H9 (cell line): ENCODE measurements around the gene GNB1L. TPM values are rescaled to one million over a fixed set of nuclear protein-coding genes. Genes with fewer than 3 reads are reported as not detected.

ENCODE experiments used
- DNase-seq: peaks from one replicate; pipeline ENCODE4 v3.0.0-alpha.2; 2017
- H2AFZ ChIP-seq: one replicate; pipeline ENCODE4 v1.6.1; 2013; ENCODE audit warnings: mild to moderate bottlenecking, low read length, control low read depth, moderate library complexity
- H2AK5ac ChIP-seq: 2 replicates; pipeline ENCODE4 v1.6.1; 2013; ENCODE audit warnings: low read length, control low read depth, mixed read lengths; ENCODE audit not compliant: insufficient read length
- H2BK120ac ChIP-seq: one replicate; pipeline ENCODE4 v1.6.1; 2013; ENCODE audit warnings: low read depth, mild to moderate bottlenecking, low read length, control low read depth, inconsistent platforms; ENCODE audit not compliant: poor library complexity, severe bottlenecking
- H2BK12ac ChIP-seq: 2 replicates; pipeline ENCODE4 v1.6.1; 2013; ENCODE audit warnings: low read length, control low read depth, mixed read lengths, low read depth; ENCODE audit not compliant: insufficient read length
- H2BK15ac ChIP-seq: 2 replicates; pipeline ENCODE4 v1.6.1; 2013; ENCODE audit warnings: low read depth, low read length, control low read depth
- H2BK20ac ChIP-seq: one replicate; pipeline ENCODE4 v1.6.1; 2013; ENCODE audit warnings: low read depth, mild to moderate bottlenecking, low read length, control low read depth, inconsistent platforms; ENCODE audit not compliant: poor library complexity, severe bottlenecking
- H2BK5ac ChIP-seq: 2 replicates; pipeline ENCODE4 v1.6.1; 2013; ENCODE audit warnings: low read length, control low read depth, mixed read lengths; ENCODE audit not compliant: insufficient read length
- H3K14ac ChIP-seq: 2 replicates; pipeline ENCODE4 v1.6.1; 2013; ENCODE audit warnings: low read length, control low read depth; ENCODE audit not compliant: insufficient read depth
- H3K18ac ChIP-seq: 2 replicates; pipeline ENCODE4 v1.6.1; 2013; ENCODE audit warnings: low read depth, mild to moderate bottlenecking, mixed read lengths, low read length, control low read depth; ENCODE audit not compliant: insufficient read length
- H3K23ac ChIP-seq: 2 replicates; pipeline ENCODE4 v1.6.1; 2013; ENCODE audit warnings: low read length, control low read depth, mixed read lengths, low read depth; ENCODE audit not compliant: insufficient read length
- H3K23me2 ChIP-seq: 2 replicates; pipeline ENCODE4 v1.6.1; 2013; ENCODE audit warnings: low read depth, mild to moderate bottlenecking, mixed read lengths, low read length, control low read depth; ENCODE audit not compliant: insufficient read length, poor library complexity, severe bottlenecking
- H3K27ac ChIP-seq: 2 replicates; pipeline ENCODE4 v1.5.1; 2013; ENCODE audit warnings: low read length, control low read depth, mixed read lengths, low read depth; ENCODE audit not compliant: insufficient read length
- H3K27me3 ChIP-seq: 2 replicates; pipeline ENCODE4 v1.6.1; 2013; ENCODE audit warnings: low read length, control low read depth, inconsistent platforms; ENCODE audit not compliant: insufficient read depth
- H3K4ac ChIP-seq: 2 replicates; pipeline ENCODE4 v1.6.1; 2013; ENCODE audit warnings: low read depth, mild to moderate bottlenecking, control low read depth, inconsistent platforms, low read length, moderate library complexity
- H3K4me1 ChIP-seq: 2 replicates; pipeline ENCODE4 v1.6.1; 2013; ENCODE audit warnings: low read length, control low read depth, inconsistent platforms; ENCODE audit not compliant: insufficient read depth
- H3K4me2 ChIP-seq: 2 replicates; pipeline ENCODE4 v1.6.1; 2013; ENCODE audit warnings: low read length, control low read depth, mixed read lengths; ENCODE audit not compliant: insufficient read length, insufficient read depth
- H3K56ac ChIP-seq: 2 replicates; pipeline ENCODE4 v1.6.1; 2013; ENCODE audit warnings: low read depth, mild to moderate bottlenecking, mixed read lengths, low read length, control low read depth; ENCODE audit not compliant: insufficient read length
- H3K79me1 ChIP-seq: 2 replicates; pipeline ENCODE4 v1.6.1; 2013; ENCODE audit warnings: low read depth, mild to moderate bottlenecking, moderate library complexity, low read length, control low read depth, inconsistent platforms; ENCODE audit not compliant: insufficient read depth, poor library complexity, severe bottlenecking
- H3K79me2 ChIP-seq: 2 replicates; pipeline ENCODE4 v1.6.1; 2013; ENCODE audit warnings: low read length, control low read depth, inconsistent platforms; ENCODE audit not compliant: insufficient read depth
- H3K9ac ChIP-seq: 2 replicates; pipeline ENCODE4 v1.6.1; 2013; ENCODE audit warnings: low read length, control low read depth, mixed read lengths; ENCODE audit not compliant: insufficient read length; ENCODE audit errors: extremely low read depth
- H3K9me3 ChIP-seq: one replicate; pipeline ENCODE4 v1.6.1; 2013; ENCODE audit warnings: low read depth, low read length, inconsistent platforms; ENCODE audit not compliant: control insufficient read depth
- H3T11ph ChIP-seq: one replicate; pipeline ENCODE4 v1.6.1; 2013; ENCODE audit warnings: mild to moderate bottlenecking, low read length, control low read depth, inconsistent platforms
- H4K20me1 ChIP-seq: one replicate; pipeline ENCODE4 v1.6.1; 2013; ENCODE audit not compliant: control insufficient read depth, insufficient read length, insufficient read depth
- H4K5ac ChIP-seq: 2 replicates; pipeline ENCODE4 v1.6.1; 2013; ENCODE audit warnings: low read depth, mild to moderate bottlenecking, mixed read lengths, low read length, control low read depth; ENCODE audit not compliant: insufficient read length
- H4K8ac ChIP-seq: replicated peaks from 2 replicates; pipeline ENCODE4 v1.6.1; 2013; ENCODE audit warnings: low read length, control low read depth, mixed read lengths, low read depth; ENCODE audit not compliant: insufficient read length
- H4K91ac ChIP-seq: 2 replicates; pipeline ENCODE4 v1.6.1; 2013; ENCODE audit warnings: low read depth, mild to moderate bottlenecking, moderate library complexity, mixed read lengths, low read length, control low read depth; ENCODE audit not compliant: insufficient read length
- H3K27ac Mint-ChIP-seq, 3 experiments: 2 replicates in 2 of 3; 3 replicates in 1 of 3; pipeline ENCODE4 v1.8.0; 2020 to 2021; ENCODE audit warnings: mixed read lengths in 3 of 3, mild to moderate bottlenecking in 1 of 3, moderate library complexity in 1 of 3
- H3K27me3 Mint-ChIP-seq: 2 replicates; pipeline ENCODE4 v1.8.0; 2021; ENCODE audit warnings: low read depth, mild to moderate bottlenecking, moderate library complexity, mixed read lengths
- H3K36me3 Mint-ChIP-seq, 3 experiments: 2 replicates in 2 of 3; 3 replicates in 1 of 3; pipeline ENCODE4 v1.8.0; 2020 to 2021; ENCODE audit warnings: low read depth in 3 of 3, mixed read lengths in 3 of 3; ENCODE audit not compliant: insufficient read depth in 1 of 3
- H3K4me1 Mint-ChIP-seq, 2 experiments: 2 replicates each; pipeline ENCODE4 v1.8.0; 2020; ENCODE audit warnings: mixed read lengths in 2 of 2
- H3K4me3 Mint-ChIP-seq, 2 experiments: 2 replicates in 1 of 2; 3 replicates in 1 of 2; pipeline ENCODE4 v1.8.0; 2020 to 2021; ENCODE audit warnings: mild to moderate bottlenecking in 2 of 2, mixed read lengths in 2 of 2, moderate library complexity in 1 of 2
- H3K9me3 Mint-ChIP-seq, 2 experiments: 2 replicates in 1 of 2; 3 replicates in 1 of 2; pipeline ENCODE4 v1.8.0; 2020; ENCODE audit warnings: mild to moderate bottlenecking in 2 of 2, mixed read lengths in 2 of 2, moderate library complexity in 1 of 2
- WGBS: extraction: QIAGEN DNeasy Blood & Tissue Kit; methylation state at CpG from one replicate; pipeline ENCODE4 v1.1.7; 2013; ENCODE audit warnings: missing lambda C conversion rate, low lambda C conversion rate, mixed read lengths; ENCODE audit not compliant: insufficient read length; ENCODE audit errors: extremely low coverage; 5-methylcytosine and 5-hydroxymethylcytosine counted together
- total RNA-seq: library from RNA; stranded (reverse); gene quantifications from 2 replicates; pipeline ENCODE4 v1.2.1, GENCODE V29; 2021
- TF ChIP-seq, protein P1 (sequence below): fragments of 200-600 bp; sonication (generic); conservative IDR thresholded peaks from 3 replicates; pipeline ENCODE4 v1.8.0; 2021; ENCODE audit warnings: antibody characterized with exemption, mild to moderate bottlenecking

Gene GNB1L
- total RNA-seq, 1 experiment from 2014 or later, result 22.4 TPM

DNA sequence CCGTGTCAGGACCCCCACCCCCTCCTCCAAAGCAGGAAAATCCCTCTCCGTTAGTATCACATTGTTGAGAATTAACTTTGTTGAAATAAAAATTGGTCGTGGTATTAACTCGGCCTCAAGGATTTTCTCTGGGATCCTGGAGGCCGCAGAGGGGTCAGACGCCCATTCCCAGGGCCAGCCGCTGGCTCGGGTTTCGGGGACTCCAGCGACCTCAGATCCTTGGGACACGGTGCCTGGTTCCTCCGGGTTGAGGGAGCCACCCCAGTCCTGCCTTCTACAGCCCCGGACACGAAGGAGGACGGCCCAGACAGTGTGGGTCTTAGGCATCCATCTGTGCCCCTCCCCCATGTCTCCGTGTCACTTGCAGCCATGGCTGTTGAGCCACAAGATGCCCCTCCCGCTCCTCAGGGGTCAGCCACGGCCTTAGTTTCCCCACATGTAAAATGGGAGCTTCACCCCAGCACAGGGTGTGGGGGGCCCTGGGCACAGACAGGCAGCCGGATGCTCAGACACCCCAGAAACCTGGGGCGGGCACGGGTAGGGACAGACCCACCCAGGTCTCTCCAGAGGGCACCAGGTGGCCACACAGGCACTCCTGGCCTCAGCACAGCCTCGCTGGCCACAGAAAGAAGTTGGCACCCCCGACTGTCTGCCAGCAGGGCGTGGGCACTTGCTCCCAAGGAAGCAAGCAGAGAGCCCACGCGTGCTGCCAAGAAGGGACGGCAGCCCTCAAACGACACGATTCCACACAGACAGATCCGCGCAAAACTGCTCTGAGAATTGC lies 115.8 kb downstream of the GNB1L start:
- no peak overlapping the region for H2BK15ac ChIP-seq
- no peak overlapping the region for H4K91ac ChIP-seq
- no peaks in the 10 kb centered on the region for H3K9me3 ChIP-seq
- no peak overlapping the region for H2BK5ac ChIP-seq
- H3K23me2 ChIP-seq, result no peaks in the 10 kb centered on the region
- no peaks in the 10 kb centered on the region for H3K79me2 ChIP-seq
- H2BK20ac ChIP-seq, result no peak overlapping the region
- Mint-ChIP-seq H3K27ac (no peak overlapping the region), H3K9me3 (no peaks in the 10 kb centered on the region), H3K36me3 (no peaks in the 10 kb centered on the region), H3K4me3 (no peak overlapping the region), H3K4me1 (peaks cover 6 to 12% of the 10 kb centered on the region in 2 experiments), H3K27me3 (peaks cover 9% of the 10 kb centered on the region)
- no peak overlapping the region for H3K18ac ChIP-seq
- H3K56ac ChIP-seq, result no peak overlapping the region
- H2AFZ ChIP-seq, result no peak overlapping the region
- H3K27me3 ChIP-seq, result no peaks in the 10 kb centered on the region
- DNase-seq, result no peak
- no peak overlapping the region for H3K27ac ChIP-seq
- TF ChIP-seq, protein P1, sequence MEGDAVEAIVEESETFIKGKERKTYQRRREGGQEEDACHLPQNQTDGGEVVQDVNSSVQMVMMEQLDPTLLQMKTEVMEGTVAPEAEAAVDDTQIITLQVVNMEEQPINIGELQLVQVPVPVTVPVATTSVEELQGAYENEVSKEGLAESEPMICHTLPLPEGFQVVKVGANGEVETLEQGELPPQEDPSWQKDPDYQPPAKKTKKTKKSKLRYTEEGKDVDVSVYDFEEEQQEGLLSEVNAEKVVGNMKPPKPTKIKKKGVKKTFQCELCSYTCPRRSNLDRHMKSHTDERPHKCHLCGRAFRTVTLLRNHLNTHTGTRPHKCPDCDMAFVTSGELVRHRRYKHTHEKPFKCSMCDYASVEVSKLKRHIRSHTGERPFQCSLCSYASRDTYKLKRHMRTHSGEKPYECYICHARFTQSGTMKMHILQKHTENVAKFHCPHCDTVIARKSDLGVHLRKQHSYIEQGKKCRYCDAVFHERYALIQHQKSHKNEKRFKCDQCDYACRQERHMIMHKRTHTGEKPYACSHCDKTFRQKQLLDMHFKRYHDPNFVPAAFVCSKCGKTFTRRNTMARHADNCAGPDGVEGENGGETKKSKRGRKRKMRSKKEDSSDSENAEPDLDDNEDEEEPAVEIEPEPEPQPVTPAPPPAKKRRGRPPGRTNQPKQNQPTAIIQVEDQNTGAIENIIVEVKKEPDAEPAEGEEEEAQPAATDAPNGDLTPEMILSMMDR, result no peak
- no peaks in the 10 kb centered on the region for H3K79me1 ChIP-seq
- H2BK120ac ChIP-seq, result no peak overlapping the region
- no peak overlapping the region for H3K9ac ChIP-seq
- WGBS, result no CpG with 5 or more reads among the region's 31 CpGs
- H3K4me1 ChIP-seq, result no peaks in the 10 kb centered on the region
- H2BK12ac ChIP-seq, result no peak overlapping the region
- H3K23ac ChIP-seq, result no peak overlapping the region
- H2AK5ac ChIP-seq, result no peak overlapping the region
- no peak overlapping the region for H3K4me2 ChIP-seq
- H3T11ph ChIP-seq, result no peak overlapping the region
- H3K14ac ChIP-seq, result no peak overlapping the region
- no peak overlapping the region for H4K8ac ChIP-seq
- H3K4ac ChIP-seq, result no peak overlapping the region
- H4K5ac ChIP-seq, result no peak overlapping the region
- H4K20me1 ChIP-seq, result no peaks in the 10 kb centered on the region
